GM18951 (cell line): ENCODE results near the gene CEP128.

Source experiments
- POLR2A ChIP-seq: IDR thresholded peaks from 4 replicates; pipeline ENCODE4 v1.6.1; 2011; ENCODE audit warnings: mild to moderate bottlenecking; ENCODE audit not compliant: insufficient read length, insufficient read depth; ENCODE audit errors: extremely low read depth
- in situ Hi-C: fragments of 300-500 bp; cut with MboI; formaldehyde crosslinking; loops from one replicate; pipeline ENCODE4 v1.12.0; 2022; ENCODE audit warnings: low sequenced_read_pairs, mixed read lengths, inconsistent platforms; ENCODE audit not compliant: unreplicated experiment

Gene CEP128

DNA sequence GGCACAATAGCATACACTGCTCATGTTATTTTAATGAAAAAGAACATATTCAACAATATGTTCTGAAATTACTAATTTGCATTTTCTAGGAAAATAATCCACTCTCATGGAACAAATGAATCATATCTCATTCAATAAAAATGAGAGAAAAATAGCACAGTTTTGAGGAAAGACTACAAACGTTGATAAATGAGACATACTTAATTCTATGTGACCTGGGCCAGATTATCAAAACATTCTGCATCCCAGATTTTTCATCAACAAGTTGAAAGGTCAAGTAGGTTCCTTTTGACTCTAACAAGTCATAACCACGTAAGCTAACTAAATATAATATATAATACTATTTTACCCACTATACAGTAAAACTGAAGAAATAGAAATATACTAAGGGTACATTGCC, 296.7 kb downstream of the CEP128 start:
- TF ChIP-seq POLR2A, result no peak
- in situ Hi-C loops, result no loop called here

DNA sequence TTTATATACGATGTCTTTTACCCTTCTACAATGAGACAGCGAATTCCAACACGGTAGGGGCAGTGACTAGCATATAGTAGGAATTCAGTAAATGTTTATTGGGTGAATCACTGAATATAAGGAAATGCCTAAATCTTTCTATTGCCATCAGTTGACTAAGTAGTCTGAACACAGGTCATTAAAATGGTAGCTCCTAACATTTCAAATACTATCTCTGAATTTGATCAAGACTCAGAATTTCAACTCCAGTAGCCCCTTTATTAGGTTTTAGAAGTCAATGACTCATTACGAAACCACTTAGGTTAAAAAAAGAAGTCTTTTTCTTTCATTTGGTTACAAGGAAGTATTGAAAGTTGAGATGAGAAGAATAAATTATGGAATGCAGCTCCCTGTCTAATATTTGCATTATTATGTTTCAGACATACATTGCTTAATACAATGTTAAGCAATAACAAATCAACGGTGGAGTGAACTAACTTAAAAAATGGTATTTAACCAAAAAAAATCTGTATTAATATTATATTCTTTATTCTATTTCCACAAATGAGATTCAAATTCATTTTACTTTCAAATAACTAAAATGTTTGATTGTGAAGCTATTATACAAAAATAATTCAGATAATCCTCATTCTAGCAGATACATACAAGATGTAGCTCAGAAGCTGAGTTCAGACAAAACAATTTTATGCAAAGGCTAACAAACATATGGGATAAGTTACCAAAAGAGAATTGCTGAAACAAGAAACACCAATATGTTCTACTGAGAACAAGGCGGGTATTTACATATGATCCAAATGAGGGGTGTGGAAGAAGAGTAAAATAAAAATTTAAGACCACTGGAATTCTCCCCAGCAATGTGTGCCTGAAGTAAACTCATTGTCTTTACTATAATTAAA, 302.7 kb downstream of the CEP128 start:
- TF ChIP-seq POLR2A, result no peak
- in situ Hi-C loops, result no loop called here

- in situ Hi-C loops, result no loop called here
Measured at GRCh38 chr14:80637756-80638619, 303.6 kb downstream of the CEP128 start.

DNA sequence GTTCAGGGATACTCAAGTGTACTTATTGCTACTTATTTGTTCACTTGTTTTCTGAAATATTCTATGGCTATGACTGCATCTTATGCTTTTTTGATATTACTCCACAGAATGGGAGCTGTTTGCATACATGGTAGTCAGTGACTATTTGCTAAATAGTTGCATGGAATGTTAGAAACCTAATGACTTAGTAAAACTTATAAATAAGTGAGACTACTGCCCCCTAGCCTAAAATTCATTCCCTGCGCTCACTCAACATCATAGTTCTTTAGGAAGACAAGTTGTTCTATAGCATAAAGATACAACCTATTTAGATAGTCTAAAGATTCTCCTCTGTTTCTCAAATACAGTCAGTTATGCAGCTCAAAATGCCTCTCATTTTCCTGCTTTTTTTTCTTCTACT, 305.5 kb downstream of the CEP128 start:
- in situ Hi-C loops, result no loop called here

More at GRCh38 chr14:80637756-80638619, 303.6 kb downstream of the CEP128 start:
- TF ChIP-seq POLR2A, result no peak

GRCh38 chr14:80634106-80634758, 307.3 kb downstream of the CEP128 start:
- no peak for TF ChIP-seq POLR2A
- in situ Hi-C loops, result no loop called here

More for the DNA sequence above, 305.5 kb downstream of the CEP128 start:
- no peak for TF ChIP-seq POLR2A

- no peak for TF ChIP-seq POLR2A
- in situ Hi-C loops, result no loop called here
Measured at GRCh38 chr14:80629606-80630005, 311.9 kb downstream of the CEP128 start.

- in situ Hi-C loops, result no loop called here
- TF ChIP-seq POLR2A, result no peak
Measured at GRCh38 chr14:80628547-80628946, 313.0 kb downstream of the CEP128 start.

DNA sequence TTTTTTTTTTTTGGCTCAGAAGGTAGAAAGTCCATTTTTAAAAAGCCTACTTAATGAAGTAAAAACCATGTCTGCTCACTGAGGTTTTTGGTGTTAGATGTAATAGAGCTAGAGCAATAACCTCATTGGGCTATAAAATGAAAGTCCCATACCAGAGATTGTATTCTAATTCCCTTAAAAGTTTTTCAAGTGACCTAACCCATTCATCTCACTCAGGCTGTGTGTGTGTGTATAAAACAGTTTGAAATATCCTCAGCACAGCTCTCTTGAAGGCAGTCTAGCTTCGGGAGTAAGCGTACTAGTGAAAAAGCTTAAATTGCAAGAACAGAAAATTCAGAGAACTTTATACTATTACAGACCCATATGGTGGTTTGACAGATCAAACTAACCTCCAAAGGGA, 313.8 kb downstream of the CEP128 start:
- in situ Hi-C loops, result no loop called here
- no peak for TF ChIP-seq POLR2A

GRCh38 chr14:80624581-80624980, 317.0 kb downstream of the CEP128 start:
- in situ Hi-C loops, result no loop called here
- TF ChIP-seq POLR2A, result no peak

DNA sequence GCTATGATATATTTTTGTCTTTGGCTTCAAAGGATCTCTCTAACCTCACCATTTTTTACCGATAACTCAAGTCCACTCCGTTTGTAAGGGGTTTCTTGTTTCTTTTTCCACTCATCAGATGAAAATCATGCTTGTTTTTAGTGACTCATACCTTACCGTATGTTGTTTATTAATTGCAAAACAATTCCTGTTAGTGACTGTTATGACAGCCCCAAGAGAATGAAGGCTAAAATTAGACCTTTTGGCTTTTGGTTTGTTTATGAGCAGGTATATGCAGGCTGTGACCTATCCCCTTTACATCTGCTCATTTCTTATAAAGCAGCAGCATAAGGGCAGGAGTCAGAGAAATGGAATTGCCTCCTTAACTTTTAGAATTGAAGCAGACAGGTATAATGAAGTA, 319.8 kb downstream of the CEP128 start:
- no peak for TF ChIP-seq POLR2A
- in situ Hi-C loops, result no loop called here

DNA sequence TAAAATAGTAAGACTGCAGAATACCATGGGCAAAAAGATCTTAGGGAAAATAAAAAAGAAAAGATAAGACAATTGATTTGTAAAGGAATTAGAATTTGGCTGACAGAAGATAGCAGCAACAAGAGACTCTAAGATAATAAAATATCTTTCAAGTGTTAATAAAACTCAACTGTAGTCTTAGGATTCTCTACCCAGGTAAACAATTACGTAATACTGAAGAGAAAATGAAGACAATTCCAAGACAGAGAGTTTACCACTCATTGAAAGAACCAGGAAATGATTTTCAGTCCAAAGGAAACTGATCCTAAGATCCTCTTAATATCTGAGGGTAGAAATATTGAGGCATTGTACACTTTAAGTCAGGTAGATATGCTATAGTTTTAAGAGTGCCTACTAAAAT, 321.1 kb downstream of the CEP128 start:
- no peak for TF ChIP-seq POLR2A
- in situ Hi-C loops, result no loop called here

GRCh38 chr14:80618751-80619329, 322.7 kb downstream of the CEP128 start:
- in situ Hi-C loops, result no loop called here

GRCh38 chr14:80615831-80616230, 325.7 kb downstream of the CEP128 start:
- TF ChIP-seq POLR2A, result no peak
- in situ Hi-C loops, result no loop called here

More at GRCh38 chr14:80618751-80619329, 322.7 kb downstream of the CEP128 start:
- no peak for TF ChIP-seq POLR2A
